Mucosa of descending colon (tissue), 3 donors: ENCODE data around the gene MTRFR. TPM values are rescaled to one million over a fixed set of nuclear protein-coding genes. Genes with fewer than 3 reads are reported as not detected.
A peak's percentile ranks its signal among the peaks of the same experiment; 100 is the strongest.
"Not testable (repeated sequence)": the region's sequence is repeated elsewhere in the genome, so short reads cannot be mapped to it uniquely, and the experiment has no call there.

Experiments
- ATAC-seq: fragments of 200-7000 bp; cut with Tn5 transposase; one replicate; pipeline ENCODE4 v1.9.1; 2020; ENCODE audit warnings: mild to moderate bottlenecking, moderate library complexity
- DNase-seq, 3 donors: peaks; one replicate each; pipeline ENCODE4 v3.0.0-alpha.2; 2020
- H3K36me3 ChIP-seq: fragments of 200-600 bp; one replicate; pipeline ENCODE4 v1.8.0; 2021; ENCODE audit warnings: low read depth, mild to moderate bottlenecking
- H3K4me1 ChIP-seq: fragments of 200-600 bp; one replicate; pipeline ENCODE4 v1.8.0; 2021; ENCODE audit warnings: low read depth, mild to moderate bottlenecking
- H3K4me3 ChIP-seq: fragments of 200-600 bp; one replicate; pipeline ENCODE4 v1.8.0; 2021; ENCODE audit warnings: mild to moderate bottlenecking
- H3K9me3 ChIP-seq: fragments of 200-600 bp; one replicate; pipeline ENCODE4 v1.8.0; 2021; ENCODE audit warnings: mild to moderate bottlenecking
- CTCF ChIP-seq: fragments of 200-600 bp; IDR thresholded peaks from one replicate; pipeline ENCODE4 v1.8.0; 2022; ENCODE audit warnings: antibody characterized with exemption, mild to moderate bottlenecking
- intact Hi-C, 2 donors: fragments of 100-400 bp; cut with DNase I in 1 of 2; cut with micrococcal nuclease in 1 of 2; formaldehyde crosslinking; loops; one replicate each; pipeline versions ENCODE4 v1.11.0 to v1.11.1; 2022; cut with DNase I, micrococcal nuclease
- total RNA-seq, 3 donors: library from RNA; stranded (reverse); fragmentation: NEBNext Ultra II Directional in 2 of 3; extraction: Animal tissue kit (Norgen Biotek cat#: 25700) in 2 of 3; gene quantifications; one replicate each; pipeline versions ENCODE4 v1.2.1 to v1.2.4, GENCODE V29; 2021 to 2023
- donor health status: DM: no; HTN: no; CAD: no; lungs with moderate emphysema.
- donor health status: DM: no; HTN: no; CAD: no.
- donor health status: DM: no; HTN: yes; CAD: no.

MTRFR gene
- total RNA-seq, 3 donors from 2014 or later: 9.0 to 11.2 (median 10.4) TPM

- intact Hi-C loops: no loop called here
- Histone ChIP-seq H3K36me3 (no peaks in the 10 kb centered on the region), H3K4me3 (no peak overlapping the region), H3K4me1 (no peaks in the 10 kb centered on the region), H3K9me3 (no peaks in the 10 kb centered on the region)
- no peak for ATAC-seq
- no peak for DNase-seq
- TF ChIP-seq CTCF: no peak
Observed at GRCh38 chr12:123242116-123242904, 9.1 kb downstream of the MTRFR start.

GRCh38 chr12:123243671-123244262, 10.5 kb downstream of the MTRFR start:
- Histone ChIP-seq H3K36me3 (no peaks in the 10 kb centered on the region), H3K4me3 (no peak overlapping the region), H3K4me1 (no peaks in the 10 kb centered on the region), H3K9me3 (no peaks in the 10 kb centered on the region)
- no peak for DNase-seq
- ATAC-seq: no peak
- intact Hi-C loops: no loop called here
- no peak for TF ChIP-seq CTCF

GRCh38 chr12:123245678-123246077, 12.4 kb downstream of the MTRFR start:
- DNase-seq (no peak), ATAC-seq (no peak)
- TF ChIP-seq CTCF: no peak
- Histone ChIP-seq H3K4me3 (no peak overlapping the region), H3K4me1 (peaks cover 6% of the 10 kb centered on the region), H3K36me3 (no peaks in the 10 kb centered on the region), H3K9me3 (no peaks in the 10 kb centered on the region)
- intact Hi-C loops: no loop called here

- H3K36me3 ChIP-seq, DNase-seq, H3K4me3 ChIP-seq, ATAC-seq, intact Hi-C loops, H3K9me3 ChIP-seq: not testable (repeated sequence)
- peaks cover 21% of the 10 kb centered on the region for H3K4me1 ChIP-seq
Observed at GRCh38 chr12:123248129-123248528, 14.9 kb downstream of the MTRFR start.

GRCh38 chr12:123248996-123249741, 15.9 kb downstream of the MTRFR start:
- intact Hi-C loops, H3K9me3 ChIP-seq, ATAC-seq, H3K4me3 ChIP-seq, DNase-seq, H3K36me3 ChIP-seq: not testable (repeated sequence)
- peaks cover 21% of the 10 kb centered on the region for H3K4me1 ChIP-seq

- Histone ChIP-seq H3K4me3 (no peak overlapping the region), H3K9me3 (no peaks in the 10 kb centered on the region), H3K4me1 (peaks cover 21% of the 10 kb centered on the region), H3K36me3 (no peaks in the 10 kb centered on the region)
- intact Hi-C loops: no loop called here
- no peak for TF ChIP-seq CTCF
- ATAC-seq (peak; percentile 92), DNase-seq (peak; percentile 89 to 95 (median 91))
Observed at GRCh38 chr12:123250471-123251383, 17.5 kb downstream of the MTRFR start.
